OCI-LY3 (cell line): ENCODE measurements around the gene NOA1.

ENCODE experiments used
- H2AFZ ChIP-seq: fragments of 200-600, 300-600 bp; shearing (Covaris generic); 2 replicates; pipeline ENCODE4 v1.6.0; 2014; ENCODE audit warnings: antibody characterized with exemption, low read depth, low read length
- H3K27ac ChIP-seq: fragments of 200-600, 300-600 bp; sonication (generic); 2 replicates; pipeline ENCODE4 v1.5.1; 2014; ENCODE audit warnings: mild to moderate bottlenecking, low read length, moderate library complexity, mixed read lengths
- H3K27me3 ChIP-seq: fragments of 200-600, 300-600 bp; sonication (generic); 2 replicates; pipeline ENCODE4 v1.6.1; 2014; ENCODE audit warnings: low read depth, low read length, mixed read lengths
- H3K36me3 ChIP-seq: fragments of 200-600, 300-600 bp; sonication (generic); replicated peaks from 2 replicates; pipeline ENCODE3; 2014; ENCODE audit warnings: low read depth, low read length, mixed read lengths
- H3K4me1 ChIP-seq: fragments of 300-600, 200-600 bp; sonication (generic); 2 replicates; pipeline ENCODE4 v1.6.1; 2014; ENCODE audit warnings: low read length, mixed read lengths
- H3K4me2 ChIP-seq: fragments of 200-600, 300-600 bp; sonication (generic); 2 replicates; pipeline ENCODE4 v1.6.1; 2014; ENCODE audit warnings: low read length, mixed read lengths
- H3K4me3 ChIP-seq: fragments of 300-600, 200-600 bp; sonication (generic); 2 replicates; pipeline ENCODE4 v1.5.1; 2014; ENCODE audit warnings: antibody characterized with exemption, mild to moderate bottlenecking, low read length, moderate library complexity
- H3K79me2 ChIP-seq: fragments of 300-600, 200-600 bp; shearing (Covaris generic); 2 replicates; pipeline ENCODE4 v1.6.1; 2014; ENCODE audit warnings: mild to moderate bottlenecking, low read length, mixed read lengths
- H3K9ac ChIP-seq: fragments of 300-600, 200-600 bp; shearing (Covaris generic); 2 replicates; pipeline ENCODE4 v1.6.0; 2014; ENCODE audit warnings: mild to moderate bottlenecking, low read length, moderate library complexity
- H3K9me3 ChIP-seq: fragments of 200-600, 300-600 bp; shearing (Covaris generic); 2 replicates; pipeline ENCODE4 v1.6.1; 2014; ENCODE audit warnings: low read length, mixed read lengths; ENCODE audit not compliant: insufficient read depth
- H4K20me1 ChIP-seq: fragments of 200-600, 300-600 bp; sonication (generic); 2 replicates; pipeline ENCODE4 v1.6.1; 2016; ENCODE audit warnings: low read length, mixed read lengths; ENCODE audit not compliant: insufficient read depth
- CTCF ChIP-seq: fragments of 200-600, 300-600 bp; sonication (generic); IDR thresholded peaks from 2 replicates; pipeline ENCODE4 v1.5.1; 2014; ENCODE audit warnings: antibody characterized with exemption, low read length, low read depth
- EZH2phosphoT487 ChIP-seq: fragments of 200-600 bp; shearing (Covaris generic); IDR thresholded peaks from 2 replicates; pipeline ENCODE4 v1.6.1; 2018; ENCODE audit warnings: antibody characterized with exemption, mixed run types, low read depth

Gene NOA1

DNA sequence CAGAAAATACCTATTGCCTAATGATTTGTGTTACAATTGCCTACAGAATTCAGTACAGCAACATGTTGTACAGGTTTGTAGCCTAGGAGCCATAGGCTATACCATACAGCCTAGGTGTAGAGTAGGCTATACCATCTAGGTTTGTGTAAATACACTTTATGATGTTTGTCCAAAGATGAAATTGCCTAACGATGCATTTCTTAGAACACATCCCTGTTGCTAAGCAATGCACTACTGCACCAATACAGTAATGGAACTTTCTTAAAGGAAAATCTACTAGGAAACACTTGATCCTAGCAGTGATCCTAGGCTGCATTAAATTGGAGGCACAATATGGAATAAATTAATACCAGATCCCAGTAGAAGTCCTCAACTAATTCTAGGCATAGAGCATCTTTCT is 18.3 kb downstream of the NOA1 start:
- H3K27ac ChIP-seq: no peak overlapping the region
- no peaks in the 10 kb centered on the region for H3K27me3 ChIP-seq
- no peak overlapping the region for H3K4me2 ChIP-seq
- H3K4me3 ChIP-seq: no peak overlapping the region
- no peaks in the 10 kb centered on the region for H3K79me2 ChIP-seq
- no peaks in the 10 kb centered on the region for H3K9me3 ChIP-seq
- TF ChIP-seq EZH2phosphoT487 (no peak), CTCF (no peak)
- no peak overlapping the region for H3K9ac ChIP-seq
- H3K36me3 ChIP-seq: peaks cover 4% of the 10 kb centered on the region
- H3K4me1 ChIP-seq: no peaks in the 10 kb centered on the region
- H2AFZ ChIP-seq: no peak overlapping the region
- H4K20me1 ChIP-seq: no peaks in the 10 kb centered on the region

DNA sequence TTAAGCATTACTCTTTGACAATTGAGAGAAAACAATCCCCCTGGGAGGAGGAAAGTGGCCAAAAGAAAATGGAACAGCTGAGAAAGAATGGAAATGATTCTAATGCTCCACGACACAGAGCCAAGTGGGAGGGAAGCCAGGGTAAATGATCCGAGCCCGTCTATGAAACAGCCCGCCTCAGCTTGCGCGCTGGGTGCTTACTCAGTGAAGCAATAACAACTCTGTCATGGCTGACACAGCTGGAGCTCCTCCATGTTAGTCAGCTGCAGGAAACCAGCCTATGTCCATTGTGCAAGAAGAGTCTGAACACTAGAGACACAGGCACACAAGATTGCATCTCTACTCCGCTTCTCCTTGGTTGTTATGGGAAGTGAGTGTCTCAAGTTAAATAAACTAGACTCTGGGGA is 19.3 kb downstream of the NOA1 start:
- H3K9me3 ChIP-seq: no peaks in the 10 kb centered on the region
- TF ChIP-seq CTCF: no peak
- TF ChIP-seq EZH2phosphoT487: no peak
- H4K20me1 ChIP-seq: no peaks in the 10 kb centered on the region
- H3K4me2 ChIP-seq: no peak overlapping the region
- no peak overlapping the region for H3K9ac ChIP-seq
- H2AFZ ChIP-seq: no peak overlapping the region
- no peaks in the 10 kb centered on the region for H3K27me3 ChIP-seq
- H3K36me3 ChIP-seq: peaks cover 4% of the 10 kb centered on the region
- H3K79me2 ChIP-seq: no peaks in the 10 kb centered on the region
- H3K4me1 ChIP-seq: no peaks in the 10 kb centered on the region
- no peak overlapping the region for H3K27ac ChIP-seq
- H3K4me3 ChIP-seq: no peak overlapping the region

- H3K4me1 ChIP-seq: no peaks in the 10 kb centered on the region
- no peak overlapping the region for H3K4me2 ChIP-seq
- H3K9ac ChIP-seq: no peak overlapping the region
- H2AFZ ChIP-seq: no peak overlapping the region
- H3K79me2 ChIP-seq: no peaks in the 10 kb centered on the region
- no peak overlapping the region for H3K27ac ChIP-seq
- H3K9me3 ChIP-seq: no peaks in the 10 kb centered on the region
- no peak for TF ChIP-seq CTCF
- TF ChIP-seq EZH2phosphoT487: no peak
- no peaks in the 10 kb centered on the region for H3K27me3 ChIP-seq
- no peaks in the 10 kb centered on the region for H4K20me1 ChIP-seq
- H3K4me3 ChIP-seq: no peak overlapping the region
- H3K36me3 ChIP-seq: no peaks in the 10 kb centered on the region
These were observed 23.5 kb downstream of the NOA1 start for GRCh38 chr4:56953680-56954520.

DNA sequence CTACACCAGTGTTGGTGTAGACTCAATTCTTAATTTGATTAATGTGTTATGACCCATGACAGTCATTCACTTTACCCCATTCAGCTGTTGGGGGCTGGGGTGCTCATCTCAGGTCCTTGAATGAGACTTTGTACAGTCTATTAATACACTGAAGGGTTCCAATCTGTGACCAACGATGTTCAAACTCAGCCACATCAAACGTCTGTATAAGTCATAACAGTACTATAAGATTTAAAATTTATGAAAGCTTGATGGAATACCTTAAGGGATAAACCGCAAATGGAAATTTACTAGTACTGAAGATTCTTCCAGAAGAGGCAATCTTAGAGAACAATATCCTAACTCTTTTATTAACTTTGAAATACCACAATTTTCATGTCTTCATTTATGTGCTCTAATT is 36.0 kb downstream of the NOA1 start:
- TF ChIP-seq CTCF: no peak
- no peak for TF ChIP-seq EZH2phosphoT487
- Histone ChIP-seq H3K9me3 (no peaks in the 10 kb centered on the region), H3K4me2 (no peak overlapping the region), H2AFZ (no peak overlapping the region), H3K9ac (no peak overlapping the region), H3K79me2 (no peaks in the 10 kb centered on the region), H3K4me3 (no peak overlapping the region), H3K27ac (no peak overlapping the region), H3K27me3 (no peaks in the 10 kb centered on the region), H3K36me3 (peaks cover 10% of the 10 kb centered on the region), H4K20me1 (no peaks in the 10 kb centered on the region; the same call in 1 of the 2 replicates), H3K4me1 (no peaks in the 10 kb centered on the region)
